HG03575 (cell line): ENCODE results near the gene TLR3.
"Not testable (repeated sequence)": the region's sequence is repeated elsewhere in the genome, so short reads cannot be mapped to it uniquely, and the experiment has no call there.

Experiments
- ATAC-seq: cut with Tn5 transposase; IDR thresholded peaks from one replicate; pipeline ENCODE4 v1.9.1; 2021; ENCODE audit not compliant: unreplicated experiment, insufficient number of reproducible peaks, low FRiP score; ENCODE audit errors: extremely low read depth

TLR3 gene

DNA sequence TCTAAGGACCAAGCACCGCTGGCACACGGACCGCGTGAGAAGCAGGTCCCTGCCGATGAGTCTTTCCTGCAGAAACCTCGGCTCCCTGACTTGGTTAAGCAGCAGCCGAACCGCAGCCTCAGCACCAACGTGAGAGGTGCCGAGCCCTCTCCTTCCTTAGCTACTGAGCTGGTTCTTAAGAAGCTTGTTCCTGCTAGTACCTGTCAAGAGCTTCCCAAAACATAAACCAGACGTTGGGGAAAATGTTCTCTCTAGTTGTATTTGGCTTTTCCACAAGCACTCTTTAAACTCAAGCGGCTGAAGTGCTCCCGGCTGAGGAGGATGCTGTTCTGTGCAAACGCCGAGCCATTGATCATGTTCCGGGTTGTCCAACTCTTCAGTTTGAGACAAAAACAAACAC, 29.3 kb upstream of the TLR3 start:
- no peak for ATAC-seq

GRCh38 chr4:186040316-186040715, 28.6 kb upstream of the TLR3 start:
- ATAC-seq: no peak

DNA sequence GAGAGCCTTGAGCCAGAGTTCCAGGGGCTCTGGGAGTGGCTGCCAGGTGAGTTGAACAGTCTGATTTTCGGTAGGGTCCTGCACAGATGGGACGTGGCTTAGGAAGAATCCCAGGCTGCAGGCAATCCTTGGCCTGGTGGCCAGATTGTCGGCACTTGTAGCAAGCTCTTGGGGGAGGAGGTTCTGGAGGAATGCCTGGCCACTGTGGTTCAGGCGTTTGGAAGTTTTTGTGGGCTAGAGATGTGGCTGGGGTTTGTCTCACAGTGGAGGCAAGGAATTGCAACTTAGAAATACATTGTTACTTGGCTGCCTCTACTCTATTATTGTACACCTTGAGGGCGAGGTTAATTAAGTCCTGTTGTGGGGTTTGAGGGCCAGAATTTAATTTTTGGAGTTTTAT, 21.5 kb upstream of the TLR3 start:
- not testable (repeated sequence) for ATAC-seq

GRCh38 chr4:186050135-186050534, 18.8 kb upstream of the TLR3 start:
- not testable (repeated sequence) for ATAC-seq

GRCh38 chr4:186051096-186051495, 17.9 kb upstream of the TLR3 start:
- no peak for ATAC-seq

- peak; percentile 97 for ATAC-seq
These were observed 10.5 kb upstream of the TLR3 start for GRCh38 chr4:186058253-186058979.

GRCh38 chr4:186058980-186059316, 10.0 kb upstream of the TLR3 start:
- ATAC-seq: no peak

DNA sequence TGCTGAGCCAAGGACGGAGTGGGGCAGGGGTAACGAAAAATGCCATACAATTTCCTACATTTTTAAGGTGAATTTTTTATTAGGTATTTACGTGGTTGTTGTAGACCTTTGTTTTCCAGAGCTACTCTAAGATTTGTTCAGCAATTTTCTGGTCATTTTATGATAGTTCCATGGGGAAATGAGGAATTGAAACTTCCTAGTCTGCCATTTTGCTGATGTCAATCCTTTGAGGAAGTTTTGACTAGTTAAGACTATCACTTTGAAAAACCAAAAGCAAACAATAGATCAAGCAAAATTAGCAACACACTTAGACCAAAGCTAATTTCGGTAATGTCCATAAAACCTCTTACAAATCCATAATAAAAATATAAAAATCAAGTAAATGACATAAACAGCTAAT, 7.0 kb upstream of the TLR3 start:
- no peak for ATAC-seq

DNA sequence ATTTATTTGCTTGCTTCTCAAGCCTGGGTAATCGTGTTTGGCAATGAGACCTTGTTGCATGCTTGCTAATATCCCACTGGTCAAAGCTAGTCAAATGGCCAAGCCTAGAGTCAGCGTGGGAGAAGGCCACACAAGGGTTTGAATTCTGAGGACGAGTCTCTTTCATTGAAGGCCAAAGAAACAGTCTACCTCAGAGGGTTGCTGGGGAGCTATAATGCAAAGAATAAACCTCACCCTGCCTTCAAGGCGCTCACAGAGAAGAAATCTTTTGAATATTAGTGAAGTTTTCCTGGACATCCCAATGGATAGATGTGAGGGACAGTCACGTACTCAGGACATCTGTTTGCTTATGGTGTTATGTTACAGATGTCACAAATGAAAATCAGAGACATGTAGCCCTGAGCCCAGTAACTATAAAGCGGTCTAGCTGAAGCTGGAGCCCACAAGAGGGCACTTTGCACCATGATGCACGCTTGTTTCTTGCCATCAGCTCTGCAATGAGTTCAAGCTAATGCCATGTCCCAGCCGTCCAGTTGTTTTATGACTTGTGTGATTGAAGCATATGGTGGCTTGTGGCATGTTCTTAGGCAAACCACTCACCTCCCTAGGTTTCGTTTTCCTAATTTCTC, 1.1 kb upstream of the TLR3 start:
- peak; percentile 90 for ATAC-seq

GRCh38 chr4:186069729-186070128, 773 bp downstream of the TLR3 start:
- no peak for ATAC-seq

DNA sequence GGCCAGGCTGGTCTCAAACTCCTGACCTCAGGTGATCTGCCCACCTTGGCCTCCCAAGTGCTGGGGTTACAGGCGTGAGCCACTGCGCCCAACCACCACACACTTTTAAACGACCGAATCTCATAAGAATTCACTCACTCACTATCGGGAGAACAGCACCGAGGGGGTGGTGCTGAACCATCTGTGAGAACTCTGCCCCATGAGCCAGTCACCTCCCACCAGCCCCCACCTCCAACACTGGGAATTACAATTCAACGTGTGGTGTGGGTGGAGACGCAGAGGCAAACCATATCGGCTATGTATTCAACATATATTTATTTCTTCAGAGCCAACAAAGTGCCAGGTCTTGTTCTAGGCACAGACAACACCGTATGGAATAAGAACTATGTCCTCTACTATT, 3.6 kb downstream of the TLR3 start:
- ATAC-seq: no peak

DNA sequence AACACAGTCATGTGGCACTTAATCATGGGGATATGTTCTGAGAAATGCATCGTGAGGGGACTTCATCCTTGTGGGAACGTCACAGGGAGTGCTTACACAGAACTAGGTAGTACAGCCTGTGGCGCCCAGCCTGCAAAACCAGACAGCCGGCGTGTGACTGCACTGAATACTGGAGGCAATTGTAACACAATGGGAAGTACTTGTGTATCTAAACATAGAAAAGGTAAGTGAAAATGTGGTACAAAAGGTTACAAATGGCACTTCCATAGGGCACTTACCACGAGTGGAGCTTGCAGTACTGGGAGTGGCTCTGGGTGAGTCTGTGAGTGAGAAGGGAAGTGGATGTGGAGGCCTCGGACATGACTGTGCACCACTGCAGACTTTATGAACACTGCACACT, 5.2 kb downstream of the TLR3 start:
- ATAC-seq: no peak

- ATAC-seq: no peak
These were observed 10.2 kb downstream of the TLR3 start for GRCh38 chr4:186078981-186079638.

GRCh38 chr4:186079694-186080093, 10.7 kb downstream of the TLR3 start:
- no peak for ATAC-seq

DNA sequence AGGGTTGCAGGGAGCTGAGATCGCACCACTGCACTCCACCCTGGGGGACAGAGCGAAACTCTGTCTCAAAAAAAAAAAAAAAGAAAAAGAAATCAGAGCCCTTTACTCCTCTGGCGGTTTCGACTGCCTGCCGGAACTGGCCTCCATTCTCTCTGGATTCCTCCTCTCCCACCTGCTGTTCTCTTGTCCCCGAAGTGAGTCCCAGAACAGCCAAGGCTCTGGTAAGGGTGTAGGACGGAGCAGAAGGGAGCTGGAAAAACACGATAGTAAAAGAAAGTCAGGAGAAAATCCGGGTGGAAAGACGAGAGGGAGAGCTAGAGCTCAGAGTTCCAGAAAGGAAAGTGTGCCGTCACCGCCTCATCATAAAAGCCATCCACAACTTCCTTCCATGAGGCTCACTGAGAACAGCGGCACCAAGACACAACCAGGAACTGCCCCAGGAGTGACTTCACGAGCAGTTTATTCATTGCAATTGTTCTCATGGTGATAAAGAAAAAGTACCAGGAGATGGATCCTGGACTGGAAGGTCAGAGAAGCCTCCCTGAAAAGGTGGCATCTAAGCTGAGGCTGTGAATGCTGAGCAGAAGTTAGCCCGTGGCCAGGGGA, 12.3 kb downstream of the TLR3 start:
- no peak for ATAC-seq

DNA sequence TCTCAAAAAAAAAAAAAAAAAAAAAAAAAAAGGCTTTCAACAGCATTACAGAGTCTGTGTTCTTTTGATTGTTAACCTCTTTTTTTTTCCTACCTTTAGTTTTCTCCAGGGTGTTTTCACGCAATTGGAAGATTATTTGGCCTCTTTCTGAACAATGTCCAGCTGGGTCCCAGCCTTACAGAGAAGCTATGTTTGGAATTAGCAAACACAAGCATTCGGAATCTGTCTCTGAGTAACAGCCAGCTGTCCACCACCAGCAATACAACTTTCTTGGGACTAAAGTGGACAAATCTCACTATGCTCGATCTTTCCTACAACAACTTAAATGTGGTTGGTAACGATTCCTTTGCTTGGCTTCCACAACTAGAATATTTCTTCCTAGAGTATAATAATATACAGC, 13.3 kb downstream of the TLR3 start:
- no peak for ATAC-seq

- no peak for ATAC-seq
These were observed 19.6 kb downstream of the TLR3 start for GRCh38 chr4:186088523-186088922.

DNA sequence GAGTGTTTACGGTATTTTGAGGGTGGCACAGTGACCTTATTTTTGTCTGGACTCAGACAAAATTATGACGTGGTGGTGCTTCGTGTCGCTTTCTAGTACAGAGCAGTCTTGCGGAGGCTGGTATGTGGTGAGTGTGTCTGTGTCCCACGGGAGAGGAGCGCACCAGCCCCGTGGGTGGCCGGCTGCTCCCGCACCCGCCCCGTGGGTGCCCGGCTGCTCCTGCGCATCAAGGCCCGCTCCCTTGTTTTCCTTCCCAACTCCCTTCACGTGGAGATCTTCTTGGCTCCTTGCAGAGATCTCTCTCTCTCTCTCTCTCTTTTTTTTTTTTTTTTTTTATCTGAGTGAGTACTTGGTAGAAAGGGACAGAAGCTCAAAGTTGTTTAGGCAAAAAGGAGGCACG, 23.3 kb downstream of the TLR3 start:
- ATAC-seq: no peak

- no peak for ATAC-seq
These were observed 26.4 kb downstream of the TLR3 start for GRCh38 chr4:186095406-186095805.

GRCh38 chr4:186096681-186097165, 27.8 kb downstream of the TLR3 start:
- no peak for ATAC-seq
